ENCODE data around the gene LRRC23.
A peak's percentile ranks its signal among the peaks of the same experiment; 100 is the strongest.

The LRRC23 gene

DNA sequence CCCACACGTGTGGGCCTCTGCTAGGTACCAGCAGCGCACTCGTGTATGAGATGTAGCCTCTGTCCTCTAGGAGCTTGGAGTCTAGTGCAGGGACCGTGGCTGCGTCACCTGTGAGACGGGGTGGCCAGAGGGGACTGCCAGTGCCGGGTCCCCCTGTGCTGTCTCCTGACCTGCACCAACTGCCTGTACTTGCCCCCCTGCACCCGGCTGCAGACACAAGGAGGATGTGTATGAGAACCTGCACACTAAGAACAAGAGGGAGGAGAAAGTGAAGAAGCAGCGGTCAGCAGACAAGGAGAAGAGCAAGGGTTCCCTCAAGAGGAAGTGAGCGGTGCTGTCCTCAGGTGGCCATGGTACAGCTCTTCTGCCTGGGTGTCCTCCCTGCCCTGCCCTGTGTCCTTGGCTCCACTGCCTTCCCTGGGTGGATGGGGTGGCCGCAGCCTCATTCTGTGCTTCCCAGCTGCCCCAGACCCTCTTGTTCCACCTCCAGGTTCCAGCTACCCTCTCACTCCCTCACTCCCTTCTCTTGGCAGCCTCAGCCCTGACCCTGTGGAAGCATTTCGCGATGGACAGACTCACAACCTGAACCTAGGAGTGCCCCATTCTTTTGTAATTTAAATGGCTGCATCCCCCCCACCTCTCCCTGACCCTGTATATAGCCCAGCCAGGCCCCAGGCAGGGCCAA, 56.1 kb downstream of the LRRC23 start:
- WGBS (ENCODE audit: extremely low coverage, insufficient coverage, insufficient read length) = no CpG with 5 or more reads among the region's 13 CpGs
- peak overlapping the region; percentile 87 for H4K8ac ChIP-seq (ENCODE audit: low read depth, low read length)
- no peak overlapping the region for H3K23ac ChIP-seq (ENCODE audit: low read length)
- H3K18ac ChIP-seq (ENCODE audit: low read length) = no peak overlapping the region
- no peak overlapping the region for H2AFZ ChIP-seq (ENCODE audit: insufficient read depth, low read length, poor library complexity)
- H3K9me3 ChIP-seq (ENCODE audit: insufficient read depth, low read depth, low read length) = peaks cover 2% of the 10 kb centered on the region
- peak in 1 of 2 donors; percentile 18 for DNase-seq
- H3K27me3 ChIP-seq (ENCODE audit: insufficient read depth, low read length) = no peaks in the 10 kb centered on the region
- H2AK5ac ChIP-seq (ENCODE audit: low read length) = no peak overlapping the region
- H3K27ac ChIP-seq (ENCODE audit: low read depth, low read length) = no peak overlapping the region
- peaks cover 26% of the 10 kb centered on the region for H3K79me1 ChIP-seq (ENCODE audit: low read length)
- H3K14ac ChIP-seq (ENCODE audit: low read length) = no peak overlapping the region
- no peak overlapping the region for H3K4ac ChIP-seq (ENCODE audit: low read depth, low read length)
- peak overlapping the region; percentile 99 for H4K91ac ChIP-seq (ENCODE audit: low read depth, low read length)
- no peak overlapping the region for H3K4me3 ChIP-seq (ENCODE audit: low read depth, low read length)
- H2BK120ac ChIP-seq (ENCODE audit: insufficient read depth, low read length, poor library complexity) = no peak overlapping the region
- no peak overlapping the region for H4K12ac ChIP-seq (ENCODE audit: low read depth, low read length)
- H3K79me2 ChIP-seq (ENCODE audit: control insufficient read depth, insufficient read depth, low read length, poor library complexity) = peaks cover 19% of the 10 kb centered on the region
- H3K36me3 ChIP-seq (ENCODE audit: control insufficient read depth in 1 of 2, insufficient read depth in 2 of 2, low read length in 2 of 2) = peaks cover 25 to 27% of the 10 kb centered on the region in 2 experiments
- no peak overlapping the region for H3K9ac ChIP-seq (ENCODE audit: low read length)
- H2BK5ac ChIP-seq (ENCODE audit: low read depth, low read length, poor library complexity) = no peak overlapping the region
- H3K4me1 ChIP-seq (ENCODE audit: control insufficient read depth in 1 of 2, insufficient read depth in 2 of 2, low read length in 2 of 2) = peaks cover 10 to 22% of the 10 kb centered on the region in 2 experiments
- peak overlapping the region; percentile 8 for H2BK12ac ChIP-seq (ENCODE audit: low read length)
- no peak overlapping the region for H3K4me2 ChIP-seq (ENCODE audit: low read length)

GRCh38 chr12:6961278-6961694, 56.7 kb downstream of the LRRC23 start:
- H2BK12ac ChIP-seq (ENCODE audit: low read length) = peak overlapping the region; percentile 7
- H3K23ac ChIP-seq (ENCODE audit: low read length) = no peak overlapping the region
- peak overlapping the region; percentile 58 for H2BK120ac ChIP-seq (ENCODE audit: insufficient read depth, low read length, poor library complexity)
- peaks cover 2% of the 10 kb centered on the region for H3K9me3 ChIP-seq (ENCODE audit: insufficient read depth, low read depth, low read length)
- peak overlapping the region; percentile 99 for H4K91ac ChIP-seq (ENCODE audit: low read depth, low read length)
- peaks cover 26% of the 10 kb centered on the region for H3K79me1 ChIP-seq (ENCODE audit: low read length)
- peaks cover 10 to 22% of the 10 kb centered on the region in 2 experiments for H3K4me1 ChIP-seq (ENCODE audit: control insufficient read depth in 1 of 2, insufficient read depth in 2 of 2, low read length in 2 of 2)
- H3K9ac ChIP-seq (ENCODE audit: low read length) = no peak overlapping the region
- no peak overlapping the region for H3K18ac ChIP-seq (ENCODE audit: low read length)
- no peak overlapping the region for H3K4me3 ChIP-seq (ENCODE audit: low read depth, low read length)
- DNase-seq = peak; percentile 64 to 69
- no peaks in the 10 kb centered on the region for H3K27me3 ChIP-seq (ENCODE audit: insufficient read depth, low read length)
- H3K4me2 ChIP-seq (ENCODE audit: low read length) = peak overlapping the region; percentile 73
- H4K12ac ChIP-seq (ENCODE audit: low read depth, low read length) = no peak overlapping the region
- no peak overlapping the region for H2AFZ ChIP-seq (ENCODE audit: insufficient read depth, low read length, poor library complexity)
- H3K27ac ChIP-seq (ENCODE audit: low read depth, low read length) = peak overlapping the region; percentile 80
- H3K36me3 ChIP-seq (ENCODE audit: control insufficient read depth in 1 of 2, insufficient read depth in 2 of 2, low read length in 2 of 2) = peaks cover 22 to 27% of the 10 kb centered on the region in 2 experiments
- H3K4ac ChIP-seq (ENCODE audit: low read depth, low read length) = no peak overlapping the region
- H2BK5ac ChIP-seq (ENCODE audit: low read depth, low read length, poor library complexity) = peak overlapping the region; percentile 5
- peak overlapping the region; percentile 87 for H4K8ac ChIP-seq (ENCODE audit: low read depth, low read length)
- H3K79me2 ChIP-seq (ENCODE audit: control insufficient read depth, insufficient read depth, low read length, poor library complexity) = peaks cover 19% of the 10 kb centered on the region
- H3K14ac ChIP-seq (ENCODE audit: low read length) = peak overlapping the region; percentile 25
- peak overlapping the region; percentile 38 for H2AK5ac ChIP-seq (ENCODE audit: low read length)
- WGBS (ENCODE audit: extremely low coverage, insufficient coverage, insufficient read length) = no CpG with 5 or more reads among the region's 24 CpGs

DNA sequence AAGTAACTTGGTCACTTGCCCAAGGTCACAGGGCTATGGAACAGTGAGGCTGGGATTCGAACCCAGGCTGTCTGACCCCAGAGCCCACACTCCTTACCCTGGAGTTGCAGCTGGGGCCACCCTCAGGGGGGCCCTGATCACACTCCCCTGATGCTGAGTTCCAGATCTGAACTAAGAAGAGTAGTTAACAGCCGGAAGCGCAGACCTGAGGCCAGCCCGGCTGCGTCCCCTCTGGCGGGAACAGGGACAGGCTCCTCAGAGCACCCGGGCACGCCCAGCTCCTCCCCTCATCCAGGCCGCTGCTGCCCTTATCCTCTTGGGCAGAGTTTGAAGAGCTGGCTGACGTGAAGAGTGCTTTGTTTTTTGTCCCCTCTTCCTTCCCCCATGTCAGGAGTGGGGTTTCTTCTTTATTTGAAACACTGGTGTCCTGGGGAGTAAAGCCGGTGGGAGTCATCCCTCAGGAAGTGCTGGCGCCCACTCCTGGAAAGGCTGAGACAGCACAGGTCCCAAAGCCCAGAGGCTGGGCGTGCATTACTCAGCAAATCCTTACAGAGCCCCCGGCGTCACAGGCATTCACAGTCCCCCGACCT, 57.2 kb downstream of the LRRC23 start:
- peaks cover 2% of the 10 kb centered on the region for H3K9me3 ChIP-seq (ENCODE audit: insufficient read depth, low read depth, low read length)
- H3K4me3 ChIP-seq (ENCODE audit: low read depth, low read length) = no peak overlapping the region
- H3K79me1 ChIP-seq (ENCODE audit: low read length) = peaks cover 26% of the 10 kb centered on the region
- H3K27me3 ChIP-seq (ENCODE audit: insufficient read depth, low read length) = no peaks in the 10 kb centered on the region
- peak overlapping the region; percentile 87 for H4K8ac ChIP-seq (ENCODE audit: low read depth, low read length)
- H2BK120ac ChIP-seq (ENCODE audit: insufficient read depth, low read length, poor library complexity) = peak overlapping the region; percentile 58
- peak overlapping the region; percentile 73 for H3K4me2 ChIP-seq (ENCODE audit: low read length)
- no peak overlapping the region for H3K9ac ChIP-seq (ENCODE audit: low read length)
- peak overlapping the region; percentile 5 for H2BK5ac ChIP-seq (ENCODE audit: low read depth, low read length, poor library complexity)
- no peak overlapping the region for H3K23ac ChIP-seq (ENCODE audit: low read length)
- peak overlapping the region; percentile 21 for H2AK5ac ChIP-seq (ENCODE audit: low read length)
- WGBS (ENCODE audit: extremely low coverage, insufficient coverage, insufficient read length) = no CpG with 5 or more reads among the region's 16 CpGs
- peaks cover 22 to 27% of the 10 kb centered on the region in 2 experiments for H3K36me3 ChIP-seq (ENCODE audit: control insufficient read depth in 1 of 2, insufficient read depth in 2 of 2, low read length in 2 of 2)
- H2BK12ac ChIP-seq (ENCODE audit: low read length) = peak overlapping the region; percentile 0
- H3K14ac ChIP-seq (ENCODE audit: low read length) = peak overlapping the region; percentile 88
- peak overlapping the region; percentile 99 for H4K91ac ChIP-seq (ENCODE audit: low read depth, low read length)
- peak overlapping the region; percentile 80 for H3K27ac ChIP-seq (ENCODE audit: low read depth, low read length)
- peaks cover 10 to 22% of the 10 kb centered on the region in 2 experiments for H3K4me1 ChIP-seq (ENCODE audit: control insufficient read depth in 1 of 2, insufficient read depth in 2 of 2, low read length in 2 of 2)
- peak; percentile 69 to 70 for DNase-seq
- no peak overlapping the region for H3K4ac ChIP-seq (ENCODE audit: low read depth, low read length)
- peak overlapping the region; percentile 31 for H2AFZ ChIP-seq (ENCODE audit: insufficient read depth, low read length, poor library complexity)
- H3K18ac ChIP-seq (ENCODE audit: low read length) = peak overlapping the region; percentile 37
- H3K79me2 ChIP-seq (ENCODE audit: control insufficient read depth, insufficient read depth, low read length, poor library complexity) = peaks cover 19% of the 10 kb centered on the region
- peak overlapping the region; percentile 88 for H4K12ac ChIP-seq (ENCODE audit: low read depth, low read length)

- DNase-seq = peak; percentile 90 to 94
- no CpG with 5 or more reads among the region's 25 CpGs for WGBS (ENCODE audit: extremely low coverage, insufficient coverage, insufficient read length)
- Histone ChIP-seq H3K4me3 (ENCODE audit: low read depth, low read length) (peak overlapping the region; percentile 92), H3K23ac (ENCODE audit: low read length) (no peak overlapping the region), H2BK5ac (ENCODE audit: low read depth, low read length, poor library complexity) (peak overlapping the region; percentile 66), H3K14ac (ENCODE audit: low read length) (peak overlapping the region; percentile 88), H3K4ac (ENCODE audit: low read depth, low read length) (peak overlapping the region; percentile 97), H2AFZ (ENCODE audit: insufficient read depth, low read length, poor library complexity) (peak overlapping the region; percentile 65), H3K4me2 (ENCODE audit: low read length) (peak overlapping the region; percentile 73), H3K27ac (ENCODE audit: low read depth, low read length) (peak overlapping the region; percentile 80), H3K18ac (ENCODE audit: low read length) (peak overlapping the region; percentile 87), H2BK12ac (ENCODE audit: low read length) (peak overlapping the region; percentile 67), H4K8ac (ENCODE audit: low read depth, low read length) (peak overlapping the region; percentile 87), H4K12ac (ENCODE audit: low read depth, low read length) (peak overlapping the region; percentile 88), H3K79me1 (ENCODE audit: low read length) (peaks cover 26% of the 10 kb centered on the region), H3K36me3 (ENCODE audit: control insufficient read depth in 1 of 2, insufficient read depth in 2 of 2, low read length in 2 of 2) (peaks cover 29 to 32% of the 10 kb centered on the region in 2 experiments), H3K9me3 (ENCODE audit: insufficient read depth, low read depth, low read length) (peaks cover 2% of the 10 kb centered on the region), H2AK5ac (ENCODE audit: low read length) (peak overlapping the region; percentile 90), H3K9ac (ENCODE audit: low read length) (peak overlapping the region; percentile 42), H3K27me3 (ENCODE audit: insufficient read depth, low read length) (no peaks in the 10 kb centered on the region), H3K79me2 (ENCODE audit: control insufficient read depth, insufficient read depth, low read length, poor library complexity) (peaks cover 19% of the 10 kb centered on the region), H4K91ac (ENCODE audit: low read depth, low read length) (peak overlapping the region; percentile 99), H2BK120ac (ENCODE audit: insufficient read depth, low read length, poor library complexity) (peak overlapping the region; percentile 92), H3K4me1 (ENCODE audit: control insufficient read depth in 1 of 2, insufficient read depth in 2 of 2, low read length in 2 of 2) (peaks cover 10 to 22% of the 10 kb centered on the region in 2 experiments)
Observed at GRCh38 chr12:6962285-6963015, 57.8 kb downstream of the LRRC23 start.

All from trophoblast cell (in vitro differentiated cells and primary cell).